Calu3 (cell line): ENCODE results near the gene ABCC8. TPM values are rescaled to one million over a fixed set of nuclear protein-coding genes. Genes with fewer than 3 reads are reported as not detected.

Experiments used
- BruUV-seq: library from RNA; stranded (reverse); fragments of 400-500 nt; replicated peaks from 2 replicates; lab custom pipeline; 2021; lab: Mats Ljungman, UMichigan
- CTCF ChIA-PET: fragments of 300-600 bp; sonication (Branson Sonifier 250); formaldehyde crosslinking; loops from one replicate; lab custom pipeline; 2022; ENCODE audit warnings: antibody characterized with exemption; lab: Charles Lee
- DNase-seq: peaks from one replicate; pipeline ENCODE4 v3.0.0; 2022
- H3K27ac Mint-ChIP-seq: one replicate; pipeline ENCODE4 v1.8.0; 2022; ENCODE audit warnings: mixed read lengths; ENCODE audit not compliant: unreplicated experiment
- H3K27me3 Mint-ChIP-seq: one replicate; pipeline ENCODE4 v1.8.0; 2022; ENCODE audit warnings: mixed read lengths; ENCODE audit not compliant: unreplicated experiment
- H3K36me3 Mint-ChIP-seq: one replicate; pipeline ENCODE4 v1.8.0; 2022; ENCODE audit warnings: mild to moderate bottlenecking, moderate library complexity, mixed read lengths; ENCODE audit not compliant: insufficient read depth, unreplicated experiment
- H3K4me1 Mint-ChIP-seq: one replicate; pipeline ENCODE4 v1.8.0; 2022; ENCODE audit warnings: mild to moderate bottlenecking, low read depth, mixed read lengths; ENCODE audit not compliant: unreplicated experiment
- H3K4me3 Mint-ChIP-seq: one replicate; pipeline ENCODE4 v1.8.0; 2022; ENCODE audit warnings: mild to moderate bottlenecking, low read depth, moderate library complexity, mixed read lengths; ENCODE audit not compliant: unreplicated experiment
- H3K9me3 Mint-ChIP-seq: one replicate; pipeline ENCODE4 v1.8.0; 2022; ENCODE audit warnings: low read depth, mixed read lengths; ENCODE audit not compliant: unreplicated experiment
- CTCF ChIP-seq: fragments of 200-600 bp; IDR thresholded peaks from one replicate; pipeline ENCODE4 v1.8.0; 2022; ENCODE audit warnings: antibody characterized with exemption; ENCODE audit not compliant: unreplicated experiment
- intact Hi-C: fragments of 100-400 bp; cut with micrococcal nuclease; formaldehyde crosslinking; loops from one replicate; pipeline ENCODE4 v1.10.0; 2022; ENCODE audit not compliant: unreplicated experiment
- total RNA-seq: library from RNA; stranded (reverse); gene quantifications from 2 replicates; pipeline ENCODE4 v1.2.3, GENCODE V29; 2022

Gene ABCC8
- total RNA-seq, 1 experiment from 2014 or later = 0.76 TPM

- CTCF ChIA-PET = no interaction called here
- no peaks in the 10 kb centered on the region for H3K4me1 Mint-ChIP-seq
These were observed 132.7 kb downstream of the ABCC8 start for GRCh38 chr11:17343907-17344306.

GRCh38 chr11:17343257-17343656 lies 133.4 kb downstream of the ABCC8 start:
- CTCF ChIA-PET = no interaction called here
- no peak overlapping the region for H3K27ac Mint-ChIP-seq
- H3K27me3 Mint-ChIP-seq = no peaks in the 10 kb centered on the region

More at GRCh38 chr11:17343907-17344306, 132.7 kb downstream of the ABCC8 start:
- Mint-ChIP-seq H3K27ac (no peak overlapping the region), H3K9me3 (no peaks in the 10 kb centered on the region), H3K27me3 (no peaks in the 10 kb centered on the region), H3K36me3 (no peaks in the 10 kb centered on the region), H3K4me3 (no peak overlapping the region)
- no peak for DNase-seq
- no TSS peak for BruUV-seq
- intact Hi-C loops = no loop called here
- no peak for TF ChIP-seq CTCF

More at GRCh38 chr11:17343257-17343656, 133.4 kb downstream of the ABCC8 start:
- intact Hi-C loops = no loop called here
- no TSS peak for BruUV-seq
- Mint-ChIP-seq H3K9me3 (no peaks in the 10 kb centered on the region), H3K4me1 (no peaks in the 10 kb centered on the region), H3K36me3 (no peaks in the 10 kb centered on the region), H3K4me3 (no peak overlapping the region)
- TF ChIP-seq CTCF = no peak
- no peak for DNase-seq

Other genes with a start within 250 kb of the ABCC8 start
- 53.2 and 58.6 TPM in 2 replicates for gene NUCB2, start 200.1 kb downstream of the ABCC8 start, total RNA-seq
- 3.1 and 5.3 TPM in 2 replicates for gene NCR3LG1, start 125.0 kb downstream of the ABCC8 start, total RNA-seq
- 2.4 and 2.9 TPM in 2 replicates for gene KCNJ11, start 88.2 kb downstream of the ABCC8 start, total RNA-seq
- gene USH1C, start 67.6 kb upstream of the ABCC8 start, total RNA-seq = 17.5 and 32.1 TPM in 2 replicates
- gene OTOG, start 70.4 kb upstream of the ABCC8 start, total RNA-seq = 0.32 TPM in 1 of 2 replicates, not detected in the other
- gene MYOD1, start 242.7 kb upstream of the ABCC8 start, total RNA-seq = not detected in 2 replicates